ENCODE measurements around the gene KDM2A. TPM values are rescaled to one million over a fixed set of nuclear protein-coding genes. Genes with fewer than 3 reads are reported as not detected.

The KDM2A gene
- total RNA-seq, 1 experiment from 2014 or later: 122 TPM

DNA sequence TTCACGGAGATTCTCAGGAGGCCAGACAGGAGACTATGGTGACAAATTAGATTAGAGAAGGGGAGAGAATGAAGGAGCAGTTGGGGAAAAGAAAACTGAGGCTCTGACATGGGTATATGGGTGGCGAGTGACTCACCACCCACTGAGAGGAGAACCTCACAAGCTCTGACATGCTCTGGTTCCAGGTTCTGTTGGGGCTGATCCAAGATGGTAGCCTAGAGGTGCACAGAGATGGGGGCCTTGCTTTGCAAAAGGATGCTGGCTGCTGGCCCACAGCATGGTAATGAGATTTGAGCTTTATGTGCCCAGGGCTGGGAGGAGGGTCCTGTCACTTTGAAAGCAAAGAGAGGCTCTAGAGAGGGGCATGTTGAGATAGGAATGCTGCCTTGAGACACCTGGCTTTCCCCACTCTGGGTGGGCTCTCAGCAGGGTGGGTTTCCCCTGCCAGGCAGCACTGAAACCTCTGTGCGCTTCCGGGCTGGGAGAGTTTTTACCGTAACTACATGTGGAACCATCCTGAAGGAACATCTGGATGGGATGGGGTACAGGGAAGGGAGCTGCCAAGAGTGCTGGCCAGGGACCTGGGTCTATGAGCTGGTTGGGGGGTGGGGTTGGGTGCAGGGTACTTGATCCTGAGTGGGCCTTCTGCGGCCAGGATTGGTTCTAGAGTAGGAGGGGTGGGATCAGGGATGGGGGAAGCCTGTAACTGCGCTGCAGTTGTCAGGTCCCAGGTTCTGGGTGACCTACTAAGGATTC is 146.0 kb downstream of the KDM2A start:
- ChIA-PET CTCF (interaction anchor here (1.0 to 1.9 kb wide), 2 partner anchors 17 to 52 kb away, joined by 4 to 13 read pairs; no protein-coding TSS in a partner anchor), POLR2A (interaction anchor here (0.6 kb wide), 1 partner anchor 38 kb away, joined by 3 read pairs; the partner anchor contains the start of gene SSH3)
- H3K36me3 ChIP-seq (ENCODE audit: control insufficient read depth, insufficient read depth, low read length): 0 out of 2 replicates have a peak, but pooled peaks cover 3% of the 10 kb centered on the region
- Mint-ChIP-seq H3K27me3 (ENCODE audit: insufficient read depth, unreplicated experiment) (no peaks in the 10 kb centered on the region), H3K4me3 (ENCODE audit: unreplicated experiment) (peak overlapping the region; percentile 100), H3K4me1 (ENCODE audit: low read depth, unreplicated experiment) (peaks cover 27% of the 10 kb centered on the region), H3K27ac (ENCODE audit: unreplicated experiment) (peak overlapping the region; percentile 95), H3K9me3 (ENCODE audit: unreplicated experiment) (no peaks in the 10 kb centered on the region), H3K36me3 (ENCODE audit: insufficient read depth, unreplicated experiment) (peaks cover 37% of the 10 kb centered on the region)
- BruUV-seq (replicated peaks): TSS peak; percentile 11
- H3K4me1 ChIP-seq: peaks cover 36% of the 10 kb centered on the region
- H3K27me3 ChIP-seq (replicated peaks; ENCODE audit: control insufficient read depth, insufficient read depth, low read length): no peaks in the 10 kb centered on the region
- H3K9me3 ChIP-seq: no peaks in the 10 kb centered on the region
- no peak for DNase-seq
- no peak for TF ChIP-seq CTCF (IDR thresholded peaks at IDR 0.05; ENCODE audit: insufficient read depth in 1 of 2, low read depth in 1 of 2, low read length in 1 of 2, severe bottlenecking in 1 of 2, unreplicated experiment in 1 of 2)
- no peak overlapping the region for H3K4me3 ChIP-seq (ENCODE audit: low read depth, low read length)
- intact Hi-C loops (cut with micrococcal nuclease; ENCODE audit: unreplicated experiment): no loop called here

GRCh38 chr11:67265633-67266448 is 146.8 kb downstream of the KDM2A start:
- CTCF ChIA-PET: interaction anchor here (1.0 to 2.5 kb wide), 7 partner anchors 23 to 117 kb away, joined by 3 to 43 read pairs (median 5); partner anchors contain the start of gene ANKRD13D
- Histone ChIP-seq H3K27me3 (replicated peaks; ENCODE audit: control insufficient read depth, insufficient read depth, low read length) (no peaks in the 10 kb centered on the region), H3K4me3 (ENCODE audit: low read depth, low read length) (peak overlapping the region; percentile 16), H3K4me1 (peaks cover 31% of the 10 kb centered on the region), H3K9me3 (no peaks in the 10 kb centered on the region), H3K36me3 (ENCODE audit: control insufficient read depth, insufficient read depth, low read length) (0 out of 2 replicates have a peak, but pooled peaks cover 3% of the 10 kb centered on the region)
- Mint-ChIP-seq H3K4me1 (ENCODE audit: low read depth, unreplicated experiment) (peaks cover 28% of the 10 kb centered on the region), H3K36me3 (ENCODE audit: insufficient read depth, unreplicated experiment) (peaks cover 36% of the 10 kb centered on the region), H3K27ac (ENCODE audit: unreplicated experiment) (peak overlapping the region; percentile 95), H3K4me3 (ENCODE audit: unreplicated experiment) (peak overlapping the region; percentile 100), H3K9me3 (ENCODE audit: unreplicated experiment) (no peaks in the 10 kb centered on the region), H3K27me3 (ENCODE audit: insufficient read depth, unreplicated experiment) (no peaks in the 10 kb centered on the region)
- no TSS peak for BruUV-seq (replicated peaks)
- POLR2A ChIA-PET: interaction anchor here (0.6 to 1.5 kb wide), 5 partner anchors 17 to 108 kb away, joined by 3 to 20 read pairs (median 3); partner anchors contain the start of gene SSH3
- intact Hi-C loops (cut with micrococcal nuclease; ENCODE audit: unreplicated experiment): loop anchor here (1.0 to 2.0 kb wide), 2 partner anchors 51 to 117 kb away; no protein-coding TSS in a partner anchor
- TF ChIP-seq CTCF (IDR thresholded peaks at IDR 0.05; ENCODE audit: insufficient read depth in 1 of 2, low read depth in 1 of 2, low read length in 1 of 2, severe bottlenecking in 1 of 2, unreplicated experiment in 1 of 2): peak; percentile 78 to 84
- peak; percentile 80 to 96 for DNase-seq
